Mesothelial cell of epicardium (in vitro differentiated cells): ENCODE measurements around the gene APOH. TPM values are rescaled to one million over a fixed set of nuclear protein-coding genes. Genes with fewer than 3 reads are reported as not detected.

Experiments
- DNase-seq, 2 experiments: peaks; one replicate each; pipeline ENCODE4 v3.0.0; 2021; ENCODE audit warnings: low spot score in 2 of 2; ENCODE audit not compliant: unreplicated experiment in 2 of 2
- H3K27ac Mint-ChIP-seq: 2 replicates; pipeline ENCODE4 v1.8.0; 2021; ENCODE audit warnings: mixed read lengths
- H3K27me3 Mint-ChIP-seq: 2 replicates; pipeline ENCODE4 v1.8.0; 2021; ENCODE audit warnings: low read depth, mixed read lengths
- H3K36me3 Mint-ChIP-seq: 2 replicates; pipeline ENCODE4 v1.8.0; 2021; ENCODE audit warnings: mixed read lengths
- H3K4me1 Mint-ChIP-seq: 2 replicates; pipeline ENCODE4 v1.8.0; 2021; ENCODE audit warnings: mixed read lengths
- H3K4me3 Mint-ChIP-seq: 2 replicates; pipeline ENCODE4 v1.8.0; 2021; ENCODE audit warnings: mild to moderate bottlenecking, moderate library complexity, mixed read lengths
- H3K9me3 Mint-ChIP-seq: 2 replicates; pipeline ENCODE4 v1.8.0; 2021; ENCODE audit warnings: mixed read lengths
- CTCF ChIP-seq: fragments of 200-600 bp; sonication (generic); IDR thresholded peaks from one replicate; pipeline ENCODE4 v1.5.0; 2021; ENCODE audit warnings: antibody characterized with exemption; ENCODE audit not compliant: unreplicated experiment
- total RNA-seq: library from RNA; stranded (reverse); gene quantifications from 3 replicates; pipeline ENCODE4 v1.2.1, GENCODE V29; 2021

The APOH gene
- total RNA-seq, 1 donor from 2014 or later: not detected

- H3K4me3 Mint-ChIP-seq: no peak overlapping the region
Observed at GRCh38 chr17:66200685-66201092, 28.5 kb downstream of the APOH start.

GRCh38 chr17:66198242-66198641 lies 31.0 kb downstream of the APOH start:
- Mint-ChIP-seq H3K27ac (no peak overlapping the region), H3K36me3 (no peaks in the 10 kb centered on the region), H3K4me1 (peaks cover 5% of the 10 kb centered on the region), H3K27me3 (no peaks in the 10 kb centered on the region), H3K9me3 (no peaks in the 10 kb centered on the region), H3K4me3 (no peak overlapping the region)
- DNase-seq: no peak
- no peak for TF ChIP-seq CTCF

More at GRCh38 chr17:66200685-66201092, 28.5 kb downstream of the APOH start:
- Mint-ChIP-seq H3K27ac (peak overlapping the region; percentile 55), H3K9me3 (peaks cover 7% of the 10 kb centered on the region), H3K36me3 (no peaks in the 10 kb centered on the region), H3K4me1 (peaks cover 5% of the 10 kb centered on the region), H3K27me3 (no peaks in the 10 kb centered on the region)
- TF ChIP-seq CTCF: no peak
- DNase-seq: no peak

- Mint-ChIP-seq H3K27ac (peak overlapping the region; percentile 82), H3K4me1 (peaks cover 17% of the 10 kb centered on the region)
Observed at GRCh38 chr17:66192378-66192687, 36.9 kb downstream of the APOH start.

GRCh38 chr17:66191593-66192377 lies 37.4 kb downstream of the APOH start, which contains the start of gene CEP112:
Gene CEP112 (minus strand): TSS chr17:66192133.
- peaks cover 17% of the 10 kb centered on the region for H3K4me1 Mint-ChIP-seq
- no peaks in the 10 kb centered on the region for H3K9me3 Mint-ChIP-seq
- H3K27ac Mint-ChIP-seq: peak within 1 kb of the TSS; percentile 91
- DNase-seq: peak; percentile 87 to 90
- H3K4me3 Mint-ChIP-seq: peak within 1 kb of the TSS; percentile 85
- no peaks in the 10 kb centered on the region for H3K27me3 Mint-ChIP-seq
- H3K36me3 Mint-ChIP-seq: no peaks in the 10 kb centered on the region
- no peak for TF ChIP-seq CTCF

More at GRCh38 chr17:66192378-66192687, 36.9 kb downstream of the APOH start:
- H3K4me3 Mint-ChIP-seq: peak overlapping the region; percentile 85
- no peak for TF ChIP-seq CTCF
- DNase-seq: no peak
- H3K9me3 Mint-ChIP-seq: no peaks in the 10 kb centered on the region
- H3K27me3 Mint-ChIP-seq: no peaks in the 10 kb centered on the region
- H3K36me3 Mint-ChIP-seq: no peaks in the 10 kb centered on the region

- Mint-ChIP-seq H3K4me3 (peak overlapping the region; percentile 85), H3K9me3 (no peaks in the 10 kb centered on the region), H3K27me3 (no peaks in the 10 kb centered on the region), H3K27ac (peak overlapping the region; percentile 91), H3K36me3 (no peaks in the 10 kb centered on the region), H3K4me1 (peaks cover 17% of the 10 kb centered on the region)
- no peak for TF ChIP-seq CTCF
- DNase-seq: no peak
Observed at GRCh38 chr17:66190738-66191592, 38.2 kb downstream of the APOH start.
